Chondrocyte (in vitro differentiated cells): Measurements from ENCODE around the gene KIFC3. TPM values are rescaled to one million over a fixed set of nuclear protein-coding genes. Genes with fewer than 3 reads are reported as not detected.

ENCODE experiments used
- DNase-seq: peaks from one replicate; pipeline ENCODE4 v3.0.0; 2021; ENCODE audit warnings: mixed read lengths, low spot score
- H3K27ac Mint-ChIP-seq: one replicate; pipeline ENCODE4 v1.8.0; 2021; ENCODE audit warnings: mild to moderate bottlenecking, moderate library complexity, mixed read lengths; ENCODE audit not compliant: unreplicated experiment
- H3K27me3 Mint-ChIP-seq: 2 replicates; pipeline ENCODE4 v1.8.0; 2021; ENCODE audit warnings: low read depth, mixed read lengths
- H3K36me3 Mint-ChIP-seq: 2 replicates; pipeline ENCODE4 v1.8.0; 2021; ENCODE audit warnings: low read depth, mixed read lengths
- H3K4me1 Mint-ChIP-seq: 2 replicates; pipeline ENCODE4 v1.8.0; 2021; ENCODE audit warnings: low read depth, mild to moderate bottlenecking, mixed read lengths
- H3K4me3 Mint-ChIP-seq: one replicate; pipeline ENCODE4 v1.8.0; 2021; ENCODE audit warnings: mild to moderate bottlenecking, moderate library complexity, mixed read lengths; ENCODE audit not compliant: unreplicated experiment
- H3K9me3 Mint-ChIP-seq: 2 replicates; pipeline ENCODE4 v1.8.0; 2021; ENCODE audit warnings: low read depth, mixed read lengths
- CTCF ChIP-seq: fragments of 200-600 bp; sonication (generic); IDR thresholded peaks from 2 replicates; pipeline ENCODE4 v1.5.0; 2021; ENCODE audit warnings: antibody characterized with exemption, mild to moderate bottlenecking, moderate library complexity
- total RNA-seq: library from RNA; stranded (reverse); gene quantifications from 3 replicates; pipeline ENCODE4 v1.2.1, GENCODE V29; 2021

KIFC3 gene
- total RNA-seq, 1 donor from 2014 or later = 75.6 TPM

DNA sequence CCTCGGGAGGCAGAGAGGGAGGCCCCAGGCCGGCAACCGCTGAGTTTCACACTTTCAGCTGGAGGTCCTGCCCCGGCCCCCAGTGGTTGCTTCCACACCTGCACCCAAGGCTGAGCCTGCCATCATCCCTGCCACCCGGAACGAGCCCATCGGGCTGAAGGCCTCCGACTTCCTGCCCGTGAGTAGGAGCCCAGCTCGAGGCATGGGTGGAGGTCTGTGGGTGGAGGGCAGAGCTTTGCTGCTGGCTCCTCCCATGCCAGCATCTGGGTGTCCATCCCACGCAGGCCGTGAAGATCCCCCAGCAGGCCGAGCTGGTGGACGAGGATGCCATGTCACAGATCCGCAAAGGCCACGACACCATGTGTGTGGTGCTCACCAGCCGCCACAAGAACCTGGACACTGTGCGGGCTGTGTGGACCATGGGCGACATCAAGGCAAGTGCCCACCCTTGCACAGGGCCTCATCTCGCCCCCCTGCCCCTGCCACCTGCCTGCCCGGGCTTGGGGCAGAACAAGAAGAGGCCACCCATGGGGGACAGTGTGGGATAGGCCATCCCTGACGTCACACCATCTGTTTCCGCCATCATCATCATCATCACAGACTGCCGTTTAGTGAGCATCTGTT, 47.1 kb downstream of the KIFC3 start:
- Mint-ChIP-seq H3K27me3 (no peaks in the 10 kb centered on the region), H3K4me1 (no peaks in the 10 kb centered on the region), H3K4me3 (no peak overlapping the region), H3K27ac (no peak overlapping the region), H3K36me3 (peaks cover 11% of the 10 kb centered on the region), H3K9me3 (no peaks in the 10 kb centered on the region)
- DNase-seq = peak; percentile 92
- no peak for TF ChIP-seq CTCF

- no peak for TF ChIP-seq CTCF
- Mint-ChIP-seq H3K27me3 (no peaks in the 10 kb centered on the region), H3K36me3 (peaks cover 6% of the 10 kb centered on the region), H3K4me1 (no peaks in the 10 kb centered on the region), H3K9me3 (no peaks in the 10 kb centered on the region), H3K27ac (no peak overlapping the region), H3K4me3 (no peak overlapping the region)
- DNase-seq = peak; percentile 84
Measured at GRCh38 chr16:57754354-57755060, 47.8 kb downstream of the KIFC3 start.

GRCh38 chr16:57753448-57754353, 48.6 kb downstream of the KIFC3 start:
- Mint-ChIP-seq H3K27ac (no peak overlapping the region), H3K9me3 (no peaks in the 10 kb centered on the region), H3K36me3 (peaks cover 6% of the 10 kb centered on the region), H3K4me3 (no peak overlapping the region), H3K27me3 (no peaks in the 10 kb centered on the region), H3K4me1 (no peaks in the 10 kb centered on the region)
- peak; percentile 91 for DNase-seq
- TF ChIP-seq CTCF = no peak

DNA sequence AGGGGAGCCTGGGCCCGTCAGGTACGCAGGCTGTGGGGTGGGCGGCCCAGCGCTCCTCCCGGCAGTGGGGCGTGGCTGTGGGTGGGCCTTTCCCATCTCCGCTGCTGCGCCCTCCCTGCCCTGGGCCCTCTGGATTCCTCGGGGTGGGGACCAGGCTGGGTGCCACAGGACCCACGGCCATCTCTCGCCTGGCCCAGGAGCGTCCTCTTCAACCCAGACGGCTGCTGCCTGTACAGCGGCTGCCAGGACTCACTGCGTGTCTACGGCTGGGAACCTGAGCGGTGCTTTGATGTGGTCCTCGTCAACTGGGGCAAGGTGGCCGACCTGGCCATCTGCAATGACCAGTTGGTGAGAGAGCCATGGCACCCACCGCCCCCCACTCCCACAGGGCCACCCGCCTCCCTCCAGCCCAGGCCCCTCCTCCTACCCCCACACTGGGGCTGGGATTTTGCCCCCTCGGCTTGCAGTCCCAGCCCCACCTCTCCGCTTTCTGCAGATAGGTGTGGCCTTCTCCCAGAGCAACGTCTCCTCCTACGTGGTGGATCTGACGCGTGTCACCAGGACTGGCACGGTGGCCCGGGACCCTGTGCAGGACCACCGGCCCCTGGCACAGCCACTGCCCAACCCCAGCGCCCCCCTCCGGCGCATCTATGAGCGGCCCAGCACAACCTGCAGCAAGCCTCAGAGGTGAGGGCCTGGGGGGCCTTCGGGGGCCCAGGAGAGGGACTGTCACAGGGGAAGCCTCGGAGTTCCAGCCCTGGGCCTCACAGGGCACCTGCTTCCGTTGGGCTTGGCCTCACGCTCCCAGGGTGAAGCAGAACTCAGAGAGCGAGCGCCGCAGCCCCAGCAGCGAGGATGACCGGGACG, 49.5 kb downstream of the KIFC3 start:
- peak; percentile 95 for DNase-seq
- no peaks in the 10 kb centered on the region for H3K9me3 Mint-ChIP-seq
- no peak overlapping the region for H3K4me3 Mint-ChIP-seq
- no peaks in the 10 kb centered on the region for H3K4me1 Mint-ChIP-seq
- H3K36me3 Mint-ChIP-seq = peaks cover 6% of the 10 kb centered on the region
- H3K27me3 Mint-ChIP-seq = no peaks in the 10 kb centered on the region
- TF ChIP-seq CTCF = no peak
- H3K27ac Mint-ChIP-seq = no peak overlapping the region
